GM18867 (cell line): ENCODE measurements around the gene BMP10.

ENCODE experiments used
- ATAC-seq: cut with Tn5 transposase; IDR thresholded peaks from one replicate; pipeline ENCODE4 v1.9.1; 2021; ENCODE audit warnings: mild to moderate bottlenecking, moderate library complexity; ENCODE audit not compliant: unreplicated experiment

Gene BMP10

GRCh38 chr2:68871159-68871764 is at the start of gene BMP10:
Gene BMP10 (minus strand): TSS chr2:68871397. CDS start chr2:68871358, 39 bp downstream.
- no peak for ATAC-seq

- ATAC-seq: no peak
These were observed 49.4 kb upstream of the BMP10 start for GRCh38 chr2:68920481-68921170.

GRCh38 chr2:68918497-68918896 is 47.3 kb upstream of the BMP10 start:
- ATAC-seq: no peak

- no peak for ATAC-seq
These were observed 46.0 kb upstream of the BMP10 start for GRCh38 chr2:68917034-68917718.

- ATAC-seq: no peak
These were observed 45.0 kb upstream of the BMP10 start for GRCh38 chr2:68916226-68916625.

- no peak for ATAC-seq
These were observed 44.2 kb upstream of the BMP10 start for GRCh38 chr2:68915393-68915792.

GRCh38 chr2:68913359-68913758 is 42.2 kb upstream of the BMP10 start:
- ATAC-seq: no peak

GRCh38 chr2:68912732-68913131 is 41.5 kb upstream of the BMP10 start:
- ATAC-seq: no peak

GRCh38 chr2:68912111-68912510 is 40.9 kb upstream of the BMP10 start:
- ATAC-seq: no peak

- no peak for ATAC-seq
These were observed 40.5 kb upstream of the BMP10 start for GRCh38 chr2:68911709-68912108.

GRCh38 chr2:68911246-68911645 is 40.0 kb upstream of the BMP10 start:
- ATAC-seq: no peak

- ATAC-seq: peak; percentile 53
These were observed 38.8 kb upstream of the BMP10 start for GRCh38 chr2:68909793-68910674.

- ATAC-seq: peak; percentile 98
These were observed 37.3 kb upstream of the BMP10 start for GRCh38 chr2:68908392-68908970.

- ATAC-seq: peak; percentile 22
These were observed 36.7 kb upstream of the BMP10 start for GRCh38 chr2:68907920-68908253.

GRCh38 chr2:68907232-68907919 is 36.2 kb upstream of the BMP10 start:
- ATAC-seq: no peak

- ATAC-seq: no peak
These were observed 35.5 kb upstream of the BMP10 start for GRCh38 chr2:68906716-68907115.

- no peak for ATAC-seq
These were observed 33.9 kb upstream of the BMP10 start for GRCh38 chr2:68905116-68905515.

- no peak for ATAC-seq
These were observed 30.4 kb upstream of the BMP10 start for GRCh38 chr2:68901561-68901960.

GRCh38 chr2:68901199-68901514 is 30.0 kb upstream of the BMP10 start:
- ATAC-seq: no peak

- no peak for ATAC-seq
These were observed 29.4 kb upstream of the BMP10 start for GRCh38 chr2:68900496-68901198.
